HepG2 (cell line): ENCODE measurements around the gene CPT1A. TPM values are rescaled to one million over a fixed set of nuclear protein-coding genes. Genes with fewer than 3 reads are reported as not detected.

Experiments
- KLF13 ChIP-seq: sonication (generic); formaldehyde crosslinking; IDR thresholded peaks from 2 replicates; pipeline ENCODE4 v1.4.0; 2020; ENCODE audit warnings: mild to moderate bottlenecking, missing genetic modification reagents
- MEF2D ChIP-seq: sonication (generic); formaldehyde crosslinking; IDR thresholded peaks from 2 replicates; pipeline ENCODE4 v1.5.1; 2020; ENCODE audit warnings: mild to moderate bottlenecking, missing genetic modification reagents
- PAF1 ChIP-seq: IDR thresholded peaks from 2 replicates; pipeline ENCODE4 v1.6.1; 2016; ENCODE audit warnings: missing genetic modification reagents, missing compliant biosample characterization
- SYNCRIP ChIP-seq: fragments of 200-400 bp; formaldehyde crosslinking; IDR thresholded peaks from 2 replicates; pipeline ENCODE4 v1.6.1; 2018; ENCODE audit warnings: mild to moderate bottlenecking, low read depth, low read length; ENCODE audit not compliant: insufficient read depth
- ZFP82 ChIP-seq: sonication (generic); formaldehyde crosslinking; IDR thresholded peaks from 2 replicates; pipeline ENCODE4 v1.5.1; 2020; ENCODE audit warnings: mild to moderate bottlenecking, missing genetic modification reagents, borderline replicate concordance
- polyA plus RNA-seq, 8 experiments: library from polyadenylated mRNA; depleted of rRNA in 3 of 8; stranded (reverse) in 7 of 8; unstranded in 1 of 8; fragments of >200 nt; fragmentation: Illumina TruSeq in 4 of 8; extraction: Trizol in 4 of 8; gene quantifications; 2 replicates each; pipeline versions ENCODE4 v1.2.1 to v1.2.3, GENCODE V29; 2011 to 2016; ENCODE audit warnings: low read depth in 4 of 8, missing spikeins in 1 of 8, mixed read lengths in 1 of 8; ENCODE audit not compliant: insufficient read depth in 1 of 8
- total RNA-seq, 5 experiments: library from RNA; depleted of rRNA; stranded (reverse); fragments of >200 nt; fragmentation: Illumina TruSeq; extraction: Trizol; gene quantifications; 2 replicates each; pipeline ENCODE4 v1.2.3, GENCODE V29; 2016; ENCODE audit warnings: low read depth in 1 of 5
- TF ChIP-seq, protein P1 (sequence below): sonication (generic); formaldehyde crosslinking; IDR thresholded peaks from 2 replicates; pipeline ENCODE4 v1.8.0; 2022; ENCODE audit warnings: mild to moderate bottlenecking, missing genetic modification reagents; ENCODE audit not compliant: insufficient replicate concordance
- TF ChIP-seq, protein P2 (sequence below): sonication (generic); formaldehyde crosslinking; IDR thresholded peaks from 2 replicates; pipeline ENCODE4 v1.9.0; 2021; ENCODE audit warnings: missing genetic modification reagents, borderline replicate concordance
- TF ChIP-seq, protein P3 (sequence below): sonication (generic); formaldehyde crosslinking; IDR thresholded peaks from 2 replicates; pipeline ENCODE4 v1.4.0; 2020; ENCODE audit warnings: missing genetic modification reagents
- TF ChIP-seq, protein P4 (sequence below): sonication (generic); formaldehyde crosslinking; IDR thresholded peaks from 2 replicates; pipeline ENCODE4 v1.4.0; 2020; ENCODE audit warnings: missing genetic modification reagents
- TF ChIP-seq, protein P5 (sequence below): IDR thresholded peaks from 2 replicates; pipeline ENCODE4 v1.6.1; 2012; ENCODE audit warnings: low read depth, low read length, improper control_type of control experiment

The CPT1A gene
- total and polyA plus RNA-seq, 2 of the 13 experiments (the other 11 are each of a cell fraction or from before 2014, with no cell fraction given): 7.0 to 7.1 TPM

DNA sequence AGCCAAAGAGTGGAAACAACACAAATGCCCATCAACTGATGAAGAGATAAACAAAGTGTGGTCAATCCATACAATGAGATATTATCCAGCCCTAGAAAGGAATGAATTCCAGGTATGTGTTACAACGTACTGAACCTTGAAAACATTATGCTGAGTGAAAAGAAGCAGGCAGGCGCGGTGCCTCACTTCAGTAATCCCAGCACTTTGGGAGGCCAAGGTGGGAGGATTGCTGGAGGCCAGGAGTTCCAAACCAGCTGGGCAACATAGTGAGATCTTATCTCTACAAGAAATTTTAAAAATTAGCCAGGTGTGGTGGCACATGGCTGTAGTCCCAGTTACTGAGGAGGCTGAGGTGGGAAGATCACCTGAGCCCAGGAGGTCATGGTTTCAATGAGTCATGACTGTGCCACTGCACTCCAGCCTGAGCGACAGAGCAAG lies 65.7 kb downstream of the CPT1A start (continued):
- TF ChIP-seq, protein P1, sequence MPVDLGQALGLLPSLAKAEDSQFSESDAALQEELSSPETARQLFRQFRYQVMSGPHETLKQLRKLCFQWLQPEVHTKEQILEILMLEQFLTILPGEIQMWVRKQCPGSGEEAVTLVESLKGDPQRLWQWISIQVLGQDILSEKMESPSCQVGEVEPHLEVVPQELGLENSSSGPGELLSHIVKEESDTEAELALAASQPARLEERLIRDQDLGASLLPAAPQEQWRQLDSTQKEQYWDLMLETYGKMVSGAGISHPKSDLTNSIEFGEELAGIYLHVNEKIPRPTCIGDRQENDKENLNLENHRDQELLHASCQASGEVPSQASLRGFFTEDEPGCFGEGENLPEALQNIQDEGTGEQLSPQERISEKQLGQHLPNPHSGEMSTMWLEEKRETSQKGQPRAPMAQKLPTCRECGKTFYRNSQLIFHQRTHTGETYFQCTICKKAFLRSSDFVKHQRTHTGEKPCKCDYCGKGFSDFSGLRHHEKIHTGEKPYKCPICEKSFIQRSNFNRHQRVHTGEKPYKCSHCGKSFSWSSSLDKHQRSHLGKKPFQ (CRISPR knock-in tag): no peak
- TF ChIP-seq, protein P2, sequence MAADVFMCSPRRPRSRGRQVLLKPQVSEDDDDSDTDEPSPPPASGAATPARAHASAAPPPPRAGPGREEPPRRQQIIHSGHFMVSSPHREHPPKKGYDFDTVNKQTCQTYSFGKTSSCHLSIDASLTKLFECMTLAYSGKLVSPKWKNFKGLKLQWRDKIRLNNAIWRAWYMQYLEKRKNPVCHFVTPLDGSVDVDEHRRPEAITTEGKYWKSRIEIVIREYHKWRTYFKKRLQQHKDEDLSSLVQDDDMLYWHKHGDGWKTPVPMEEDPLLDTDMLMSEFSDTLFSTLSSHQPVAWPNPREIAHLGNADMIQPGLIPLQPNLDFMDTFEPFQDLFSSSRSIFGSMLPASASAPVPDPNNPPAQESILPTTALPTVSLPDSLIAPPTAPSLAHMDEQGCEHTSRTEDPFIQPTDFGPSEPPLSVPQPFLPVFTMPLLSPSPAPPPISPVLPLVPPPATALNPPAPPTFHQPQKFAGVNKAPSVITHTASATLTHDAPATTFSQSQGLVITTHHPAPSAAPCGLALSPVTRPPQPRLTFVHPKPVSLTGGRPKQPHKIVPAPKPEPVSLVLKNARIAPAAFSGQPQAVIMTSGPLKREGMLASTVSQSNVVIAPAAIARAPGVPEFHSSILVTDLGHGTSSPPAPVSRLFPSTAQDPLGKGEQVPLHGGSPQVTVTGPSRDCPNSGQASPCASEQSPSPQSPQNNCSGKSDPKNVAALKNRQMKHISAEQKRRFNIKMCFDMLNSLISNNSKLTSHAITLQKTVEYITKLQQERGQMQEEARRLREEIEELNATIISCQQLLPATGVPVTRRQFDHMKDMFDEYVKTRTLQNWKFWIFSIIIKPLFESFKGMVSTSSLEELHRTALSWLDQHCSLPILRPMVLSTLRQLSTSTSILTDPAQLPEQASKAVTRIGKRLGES (CRISPR knock-in tag): no peak
- no peak for TF ChIP-seq SYNCRIP
- TF ChIP-seq, protein P3, sequence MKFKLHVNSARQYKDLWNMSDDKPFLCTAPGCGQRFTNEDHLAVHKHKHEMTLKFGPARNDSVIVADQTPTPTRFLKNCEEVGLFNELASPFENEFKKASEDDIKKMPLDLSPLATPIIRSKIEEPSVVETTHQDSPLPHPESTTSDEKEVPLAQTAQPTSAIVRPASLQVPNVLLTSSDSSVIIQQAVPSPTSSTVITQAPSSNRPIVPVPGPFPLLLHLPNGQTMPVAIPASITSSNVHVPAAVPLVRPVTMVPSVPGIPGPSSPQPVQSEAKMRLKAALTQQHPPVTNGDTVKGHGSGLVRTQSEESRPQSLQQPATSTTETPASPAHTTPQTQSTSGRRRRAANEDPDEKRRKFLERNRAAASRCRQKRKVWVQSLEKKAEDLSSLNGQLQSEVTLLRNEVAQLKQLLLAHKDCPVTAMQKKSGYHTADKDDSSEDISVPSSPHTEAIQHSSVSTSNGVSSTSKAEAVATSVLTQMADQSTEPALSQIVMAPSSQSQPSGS (CRISPR knock-in tag): no peak
- no peak for TF ChIP-seq ZFP82
- TF ChIP-seq, protein P4, sequence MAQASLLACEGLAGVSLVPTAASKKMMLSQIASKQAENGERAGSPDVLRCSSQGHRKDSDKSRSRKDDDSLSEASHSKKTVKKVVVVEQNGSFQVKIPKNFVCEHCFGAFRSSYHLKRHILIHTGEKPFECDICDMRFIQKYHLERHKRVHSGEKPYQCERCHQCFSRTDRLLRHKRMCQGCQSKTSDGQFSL: no peak
- TF ChIP-seq KLF13: no peak
- TF ChIP-seq PAF1 (CRISPR knock-in tag): no peak
- TF ChIP-seq, protein P5, sequence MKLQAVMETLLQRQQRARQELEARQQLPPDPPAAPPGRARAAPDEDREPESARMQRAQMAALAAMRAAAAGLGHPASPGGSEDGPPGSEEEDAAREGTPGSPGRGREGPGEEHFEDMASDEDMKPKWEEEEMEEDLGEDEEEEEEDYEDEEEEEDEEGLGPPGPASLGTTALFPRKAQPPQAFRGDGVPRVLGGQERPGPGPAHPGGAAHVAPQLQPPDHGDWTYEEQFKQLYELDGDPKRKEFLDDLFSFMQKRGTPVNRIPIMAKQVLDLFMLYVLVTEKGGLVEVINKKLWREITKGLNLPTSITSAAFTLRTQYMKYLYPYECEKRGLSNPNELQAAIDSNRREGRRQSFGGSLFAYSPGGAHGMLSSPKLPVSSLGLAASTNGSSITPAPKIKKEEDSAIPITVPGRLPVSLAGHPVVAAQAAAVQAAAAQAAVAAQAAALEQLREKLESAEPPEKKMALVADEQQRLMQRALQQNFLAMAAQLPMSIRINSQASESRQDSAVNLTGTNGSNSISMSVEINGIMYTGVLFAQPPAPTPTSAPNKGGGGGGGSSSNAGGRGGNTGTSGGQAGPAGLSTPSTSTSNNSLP: no peak
- no peak for TF ChIP-seq MEF2D (CRISPR knock-in tag)
- TF ChIP-seq, all 625 proteins: peak for 0
